HepG2 (cell line): ENCODE results near the gene PPP4R4. TPM values are rescaled to one million over a fixed set of nuclear protein-coding genes. Genes with fewer than 3 reads are reported as not detected.

ENCODE experiments used
- BHLHE40 ChIP-seq: IDR thresholded peaks from 2 replicates; pipeline ENCODE4 v1.6.1; 2011; ENCODE audit warnings: low read length, improper control_type of control experiment
- CENPX ChIP-seq: sonication (generic); formaldehyde crosslinking; IDR thresholded peaks from 2 replicates; pipeline ENCODE4 v1.9.0; 2021; ENCODE audit warnings: mild to moderate bottlenecking, missing genetic modification reagents, moderate library complexity
- CHCHD3 ChIP-seq: sonication (generic); formaldehyde crosslinking; IDR thresholded peaks from 2 replicates; pipeline ENCODE4 v1.8.0; 2022; ENCODE audit warnings: mild to moderate bottlenecking, missing genetic modification reagents, moderate library complexity
- FOXP1 ChIP-seq, 2 experiments: fragments of 450-650 bp in 1 of 2; IDR thresholded peaks; 2 replicates each; pipeline ENCODE4 v1.6.1; 2017 to 2018; ENCODE audit warnings: antibody characterized with exemption in 1 of 2
- NCOR1 ChIP-seq: fragments of 200-600 bp; sonication (generic); IDR thresholded peaks from 2 replicates; pipeline ENCODE4 v1.7.0; 2017; ENCODE audit warnings: antibody characterized with exemption, low read length, borderline replicate concordance
- NR2C2 ChIP-seq: sonication (generic); formaldehyde crosslinking; IDR thresholded peaks from 2 replicates; pipeline ENCODE4 v1.4.0; 2020; ENCODE audit warnings: missing genetic modification reagents, mild to moderate bottlenecking, moderate library complexity, borderline replicate concordance
- PPARG ChIP-seq: conservative IDR thresholded peaks from 2 replicates; pipeline ENCODE4 v1.6.1; 2016; ENCODE audit warnings: missing biosample characterization, missing genetic modification reagents
- SOX6 ChIP-seq, 2 experiments: fragments of 450-650 bp in 1 of 2; sonication (generic) in 1 of 2; formaldehyde crosslinking in 1 of 2; IDR thresholded peaks; 2 replicates each; pipeline versions ENCODE4 v1.4.0 to v1.6.1; 2017 to 2020; ENCODE audit warnings: antibody characterized with exemption in 1 of 2, mild to moderate bottlenecking in 1 of 2, missing genetic modification reagents in 1 of 2
- TBX3 ChIP-seq: fragments of 450-650 bp; IDR thresholded peaks from 2 replicates; pipeline ENCODE4 v1.6.1; 2017; ENCODE audit warnings: antibody characterized with exemption, mild to moderate bottlenecking, inconsistent platforms, borderline replicate concordance
- ZNF333 ChIP-seq: sonication (generic); formaldehyde crosslinking; IDR thresholded peaks from 2 replicates; pipeline ENCODE4 v1.4.0; 2020; ENCODE audit warnings: mild to moderate bottlenecking, missing genetic modification reagents, borderline replicate concordance
- ZNF430 ChIP-seq: sonication (generic); formaldehyde crosslinking; IDR thresholded peaks from 2 replicates; pipeline ENCODE4 v1.9.0; 2021; ENCODE audit warnings: mild to moderate bottlenecking, missing genetic modification reagents
- ZNF446 ChIP-seq: sonication (generic); formaldehyde crosslinking; IDR thresholded peaks from 2 replicates; pipeline ENCODE4 v1.5.0; 2020; ENCODE audit warnings: mild to moderate bottlenecking, missing genetic modification reagents
- ZNF644 ChIP-seq: IDR thresholded peaks from 2 replicates; pipeline ENCODE4 v1.6.1; 2016; ENCODE audit warnings: low read depth
- ZNF713 ChIP-seq: sonication (generic); formaldehyde crosslinking; IDR thresholded peaks from 2 replicates; pipeline ENCODE4 v1.4.0; 2020; ENCODE audit warnings: mild to moderate bottlenecking, missing genetic modification reagents
- ZNF790 ChIP-seq: sonication (generic); formaldehyde crosslinking; IDR thresholded peaks from 2 replicates; pipeline ENCODE4 v1.8.0; 2022; ENCODE audit warnings: missing genetic modification reagents, mild to moderate bottlenecking, borderline replicate concordance
- ZNF879 ChIP-seq: sonication (generic); formaldehyde crosslinking; IDR thresholded peaks from 2 replicates; pipeline ENCODE4 v1.8.1; 2023; ENCODE audit warnings: missing genetic modification reagents
- ZSCAN31 ChIP-seq: sonication (generic); formaldehyde crosslinking; IDR thresholded peaks from 2 replicates; pipeline ENCODE4 v1.5.0; 2020; ENCODE audit warnings: low read depth, mild to moderate bottlenecking, missing genetic modification reagents
- polyA plus RNA-seq, 8 experiments: library from polyadenylated mRNA; depleted of rRNA in 3 of 8; stranded (reverse) in 7 of 8; unstranded in 1 of 8; fragments of >200 nt; fragmentation: Illumina TruSeq in 4 of 8; extraction: Trizol in 4 of 8; gene quantifications; 2 replicates each; pipeline versions ENCODE4 v1.2.1 to v1.2.3, GENCODE V29; 2011 to 2016; ENCODE audit warnings: low read depth in 4 of 8, missing spikeins in 1 of 8, mixed read lengths in 1 of 8; ENCODE audit not compliant: insufficient read depth in 1 of 8
- total RNA-seq, 5 experiments: library from RNA; depleted of rRNA; stranded (reverse); fragments of >200 nt; fragmentation: Illumina TruSeq; extraction: Trizol; gene quantifications; 2 replicates each; pipeline ENCODE4 v1.2.3, GENCODE V29; 2016; ENCODE audit warnings: low read depth in 1 of 5
- TF ChIP-seq, protein P1 (sequence below): sonication (generic); formaldehyde crosslinking; conservative IDR thresholded peaks from 2 replicates; pipeline ENCODE4 v1.8.1; 2023; ENCODE audit warnings: missing genetic modification reagents
- TF ChIP-seq, protein P2 (sequence below): sonication (generic); formaldehyde crosslinking; IDR thresholded peaks from 2 replicates; pipeline ENCODE4 v1.4.0; 2020; ENCODE audit warnings: mild to moderate bottlenecking, missing genetic modification reagents
- TF ChIP-seq, protein P3 (sequence below): IDR thresholded peaks from 2 replicates; pipeline ENCODE4 v1.6.1; 2016; ENCODE audit warnings: control low read depth
- TF ChIP-seq, protein P4 (sequence below): sonication (generic); formaldehyde crosslinking; IDR thresholded peaks from 2 replicates; pipeline ENCODE4 v1.4.0; 2020; ENCODE audit warnings: mild to moderate bottlenecking, missing genetic modification reagents, borderline replicate concordance
- TF ChIP-seq, protein P5 (sequence below): IDR thresholded peaks from 2 replicates; pipeline ENCODE4 v1.6.1; 2016; ENCODE audit warnings: mild to moderate bottlenecking, missing biosample characterization, missing genetic modification reagents
- TF ChIP-seq, protein P6 (sequence below): sonication (generic); formaldehyde crosslinking; IDR thresholded peaks from 2 replicates; pipeline ENCODE4 v1.4.0; 2020; ENCODE audit warnings: missing genetic modification reagents
- TF ChIP-seq, protein P7 (sequence below): sonication (generic); formaldehyde crosslinking; IDR thresholded peaks from 2 replicates; pipeline ENCODE4 v1.4.0; 2020; ENCODE audit warnings: missing genetic modification reagents; ENCODE audit errors: not compliant biosample characterization

PPP4R4 gene
- total and polyA plus RNA-seq, 2 of the 13 experiments (the other 11 are each of a cell fraction or from before 2014, with no cell fraction given) = 9.5 to 19.8 TPM

DNA sequence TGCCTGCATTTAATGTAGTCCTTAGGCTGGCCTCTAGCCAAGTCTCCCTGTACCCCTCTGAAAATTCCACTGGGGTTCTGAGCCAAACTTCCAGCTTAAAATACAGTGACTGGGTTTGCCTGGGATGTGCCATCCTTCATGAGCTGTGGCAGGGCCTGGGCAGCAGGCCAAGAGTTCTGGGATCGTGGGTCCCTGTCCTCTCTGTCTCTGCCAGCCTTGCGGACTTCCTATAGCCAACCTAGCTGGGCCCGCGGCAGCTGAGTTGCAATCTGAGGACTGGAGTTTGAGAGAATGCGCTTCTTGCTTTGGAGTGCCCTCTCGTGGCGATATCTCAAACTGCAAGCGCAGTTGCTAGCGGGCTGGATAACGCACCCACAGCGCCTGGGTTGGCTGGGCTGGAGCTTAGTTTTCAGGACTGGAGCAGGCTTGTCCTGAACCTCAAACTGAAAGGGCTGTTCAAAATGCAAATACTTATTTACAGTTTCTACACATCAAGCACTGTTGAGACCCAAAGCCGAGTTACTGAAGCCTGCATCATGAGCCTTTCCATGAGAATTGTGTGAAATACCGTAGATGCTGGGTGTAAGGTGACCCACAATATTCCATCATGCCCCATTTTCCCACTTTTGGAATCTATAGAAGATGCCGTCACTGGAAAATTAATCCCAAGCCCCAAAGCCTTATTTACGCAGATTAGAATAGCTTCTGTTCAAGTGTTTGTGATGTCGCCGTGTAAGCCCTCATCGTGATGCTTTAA, 37.4 kb upstream of the PPP4R4 start (continued):
- TF ChIP-seq, protein P1, sequence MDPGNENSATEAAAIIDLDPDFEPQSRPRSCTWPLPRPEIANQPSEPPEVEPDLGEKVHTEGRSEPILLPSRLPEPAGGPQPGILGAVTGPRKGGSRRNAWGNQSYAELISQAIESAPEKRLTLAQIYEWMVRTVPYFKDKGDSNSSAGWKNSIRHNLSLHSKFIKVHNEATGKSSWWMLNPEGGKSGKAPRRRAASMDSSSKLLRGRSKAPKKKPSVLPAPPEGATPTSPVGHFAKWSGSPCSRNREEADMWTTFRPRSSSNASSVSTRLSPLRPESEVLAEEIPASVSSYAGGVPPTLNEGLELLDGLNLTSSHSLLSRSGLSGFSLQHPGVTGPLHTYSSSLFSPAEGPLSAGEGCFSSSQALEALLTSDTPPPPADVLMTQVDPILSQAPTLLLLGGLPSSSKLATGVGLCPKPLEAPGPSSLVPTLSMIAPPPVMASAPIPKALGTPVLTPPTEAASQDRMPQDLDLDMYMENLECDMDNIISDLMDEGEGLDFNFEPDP (CRISPR knock-in tag) = no peak
- TF ChIP-seq ZSCAN31 (CRISPR knock-in tag) = no peak; the same call in 1 of the 2 replicates
- TF ChIP-seq, protein P2, sequence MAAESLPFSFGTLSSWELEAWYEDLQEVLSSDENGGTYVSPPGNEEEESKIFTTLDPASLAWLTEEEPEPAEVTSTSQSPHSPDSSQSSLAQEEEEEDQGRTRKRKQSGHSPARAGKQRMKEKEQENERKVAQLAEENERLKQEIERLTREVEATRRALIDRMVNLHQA (CRISPR knock-in tag) = no peak
- no peak for TF ChIP-seq FOXP1 (IDR thresholded peaks at IDR 0.05)
- TF ChIP-seq FOXP1 (CRISPR knock-in tag; IDR thresholded peaks at IDR 0.05) = no peak
- no peak for TF ChIP-seq ZNF713 (CRISPR knock-in tag)
- TF ChIP-seq ZNF446 (CRISPR knock-in tag) = no peak
- no peak for TF ChIP-seq SOX6 (IDR thresholded peaks at IDR 0.05)
- peak; percentile 41; the same call in 1 of the 2 replicates for TF ChIP-seq SOX6 (CRISPR knock-in tag; IDR thresholded peaks at IDR 0.05)
- TF ChIP-seq, protein P3, sequence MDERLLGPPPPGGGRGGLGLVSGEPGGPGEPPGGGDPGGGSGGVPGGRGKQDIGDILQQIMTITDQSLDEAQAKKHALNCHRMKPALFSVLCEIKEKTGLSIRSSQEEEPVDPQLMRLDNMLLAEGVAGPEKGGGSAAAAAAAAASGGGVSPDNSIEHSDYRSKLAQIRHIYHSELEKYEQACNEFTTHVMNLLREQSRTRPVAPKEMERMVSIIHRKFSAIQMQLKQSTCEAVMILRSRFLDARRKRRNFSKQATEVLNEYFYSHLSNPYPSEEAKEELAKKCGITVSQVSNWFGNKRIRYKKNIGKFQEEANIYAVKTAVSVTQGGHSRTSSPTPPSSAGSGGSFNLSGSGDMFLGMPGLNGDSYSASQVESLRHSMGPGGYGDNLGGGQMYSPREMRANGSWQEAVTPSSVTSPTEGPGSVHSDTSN = no peak
- TF ChIP-seq PPARG (CRISPR knock-in tag) = 0 out of 2 replicates have a peak, but pooled peaks have one; percentile 10
- no peak for TF ChIP-seq BHLHE40
- no peak for TF ChIP-seq ZNF333 (CRISPR knock-in tag)
- TF ChIP-seq, protein P4, sequence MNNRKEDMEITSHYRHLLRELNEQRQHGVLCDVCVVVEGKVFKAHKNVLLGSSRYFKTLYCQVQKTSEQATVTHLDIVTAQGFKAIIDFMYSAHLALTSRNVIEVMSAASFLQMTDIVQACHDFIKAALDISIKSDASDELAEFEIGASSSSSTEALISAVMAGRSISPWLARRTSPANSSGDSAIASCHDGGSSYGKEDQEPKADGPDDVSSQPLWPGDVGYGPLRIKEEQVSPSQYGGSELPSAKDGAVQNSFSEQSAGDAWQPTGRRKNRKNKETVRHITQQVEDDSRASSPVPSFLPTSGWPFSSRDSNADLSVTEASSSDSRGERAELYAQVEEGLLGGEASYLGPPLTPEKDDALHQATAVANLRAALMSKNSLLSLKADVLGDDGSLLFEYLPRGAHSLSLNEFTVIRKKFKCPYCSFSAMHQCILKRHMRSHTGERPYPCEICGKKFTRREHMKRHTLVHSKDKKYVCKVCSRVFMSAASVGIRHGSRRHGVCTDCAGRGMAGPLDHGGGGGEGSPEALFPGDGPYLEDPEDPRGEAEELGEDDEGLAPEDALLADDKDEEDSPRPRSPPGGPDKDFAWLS = no peak
- TF ChIP-seq NR2C2 (CRISPR knock-in tag) = no peak
- TF ChIP-seq, protein P5, sequence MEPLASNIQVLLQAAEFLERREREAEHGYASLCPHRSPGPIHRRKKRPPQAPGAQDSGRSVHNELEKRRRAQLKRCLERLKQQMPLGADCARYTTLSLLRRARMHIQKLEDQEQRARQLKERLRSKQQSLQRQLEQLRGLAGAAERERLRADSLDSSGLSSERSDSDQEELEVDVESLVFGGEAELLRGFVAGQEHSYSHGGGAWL (CRISPR knock-in tag) = no peak
- no peak for TF ChIP-seq ZNF644
- no peak for TF ChIP-seq ZNF790 (CRISPR knock-in tag)
- TF ChIP-seq ZNF879 (CRISPR knock-in tag) = no peak
- no peak for TF ChIP-seq NCOR1
- TF ChIP-seq CHCHD3 (CRISPR knock-in tag) = no peak
- TF ChIP-seq, protein P6, sequence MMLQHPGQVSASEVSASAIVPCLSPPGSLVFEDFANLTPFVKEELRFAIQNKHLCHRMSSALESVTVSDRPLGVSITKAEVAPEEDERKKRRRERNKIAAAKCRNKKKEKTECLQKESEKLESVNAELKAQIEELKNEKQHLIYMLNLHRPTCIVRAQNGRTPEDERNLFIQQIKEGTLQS (CRISPR knock-in tag) = no peak
- no peak for TF ChIP-seq CENPX
- no peak for TF ChIP-seq ZNF430 (CRISPR knock-in tag)
- no peak for TF ChIP-seq TBX3
- TF ChIP-seq, protein P7, sequence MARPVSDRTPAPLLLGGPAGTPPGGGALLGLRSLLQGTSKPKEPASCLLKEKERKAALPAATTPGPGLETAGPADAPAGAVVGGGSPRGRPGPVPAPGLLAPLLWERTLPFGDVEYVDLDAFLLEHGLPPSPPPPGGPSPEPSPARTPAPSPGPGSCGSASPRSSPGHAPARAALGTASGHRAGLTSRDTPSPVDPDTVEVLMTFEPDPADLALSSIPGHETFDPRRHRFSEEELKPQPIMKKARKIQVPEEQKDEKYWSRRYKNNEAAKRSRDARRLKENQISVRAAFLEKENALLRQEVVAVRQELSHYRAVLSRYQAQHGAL (CRISPR knock-in tag) = no peak
